CD4-positive, alpha-beta T cell treated with Interleukin-17A for 1 hour (primary cell): ENCODE data around the gene CBX2.

Experiments used
- DNase-seq: peaks from one replicate; pipeline ENCODE4 v3.0.0-alpha.2; 2020

The CBX2 gene

GRCh38 chr17:79789943-79790804 lies 12.2 kb downstream of the CBX2 start:
- no peak for DNase-seq

- no peak for DNase-seq
These were observed 13.1 kb downstream of the CBX2 start for GRCh38 chr17:79790805-79791734.

- no peak for DNase-seq
These were observed 13.8 kb downstream of the CBX2 start for GRCh38 chr17:79791735-79792161.

GRCh38 chr17:79792341-79792871 lies 14.5 kb downstream of the CBX2 start:
- no peak for DNase-seq

GRCh38 chr17:79792984-79793923 lies 15.3 kb downstream of the CBX2 start:
- DNase-seq = no peak

GRCh38 chr17:79793924-79794304 lies 16.0 kb downstream of the CBX2 start:
- DNase-seq = no peak

- no peak for DNase-seq
These were observed 16.9 kb downstream of the CBX2 start for GRCh38 chr17:79794659-79795511.

- DNase-seq = no peak
These were observed 18.0 kb downstream of the CBX2 start for GRCh38 chr17:79795795-79796443.

- DNase-seq = no peak
These were observed 18.5 kb downstream of the CBX2 start for GRCh38 chr17:79796444-79796762.

- DNase-seq = peak; percentile 99
These were observed 19.0 kb downstream of the CBX2 start, which contains the start of gene CBX8 for GRCh38 chr17:79796763-79797491. Gene CBX8 (minus strand): TSS chr17:79797077. CDS start chr17:79796998, 79 bp downstream.

- DNase-seq = no peak
These were observed 19.7 kb downstream of the CBX2 start for GRCh38 chr17:79797492-79798298.

- DNase-seq = peak; percentile 34
These were observed 20.6 kb downstream of the CBX2 start for GRCh38 chr17:79798299-79799173.

- no peak for DNase-seq
These were observed 21.2 kb downstream of the CBX2 start for GRCh38 chr17:79799174-79799537.

- peak; percentile 29 for DNase-seq
These were observed 21.8 kb downstream of the CBX2 start for GRCh38 chr17:79799538-79800324.

GRCh38 chr17:79800325-79801155 lies 22.6 kb downstream of the CBX2 start:
- peak; percentile 58 for DNase-seq
